ENCODE measurements around the gene GSN. TPM values are rescaled to one million over a fixed set of nuclear protein-coding genes. Genes with fewer than 3 reads are reported as not detected.

The GSN gene
- total RNA-seq, 1 donor from 2014 or later = 758 TPM

DNA sequence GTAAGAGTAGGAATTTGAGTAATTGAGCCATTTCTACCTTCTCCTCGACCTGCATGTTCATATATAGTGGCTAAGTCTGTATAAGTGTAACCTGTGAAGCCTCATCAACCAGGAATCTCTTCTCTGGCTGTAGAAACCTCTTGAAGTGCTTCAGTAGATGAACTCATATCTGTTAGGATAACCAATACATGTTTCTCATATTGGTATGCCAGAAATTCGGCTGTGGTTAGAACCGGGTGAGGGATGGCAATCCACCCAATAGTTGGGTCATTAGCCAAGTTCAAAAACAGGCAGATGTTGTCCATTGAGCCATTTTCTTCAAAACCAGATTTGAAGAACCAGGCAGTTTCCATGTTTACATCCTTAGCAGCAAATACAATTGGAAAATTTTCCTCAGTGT is 28.9 kb upstream of the GSN start:
- no peaks in the 10 kb centered on the region for H3K36me3 ChIP-seq
- no peak overlapping the region for H3K27ac ChIP-seq (replicated peaks)
- no peak overlapping the region for H3K4me3 ChIP-seq
- H3K27me3 ChIP-seq (ENCODE audit: low read depth) = no peaks in the 10 kb centered on the region
- peaks cover 3% of the 10 kb centered on the region for H3K9me3 ChIP-seq (replicated peaks)
- no peak for TF ChIP-seq CTCF (IDR thresholded peaks at IDR 0.05; ENCODE audit: borderline replicate concordance)
- no peak for DNase-seq
- no peaks in the 10 kb centered on the region for H3K4me1 ChIP-seq
- intact Hi-C loops (cut with micrococcal nuclease) = no loop called here

- H3K4me3 ChIP-seq = no peak overlapping the region
- no peaks in the 10 kb centered on the region for H3K4me1 ChIP-seq
- H3K27me3 ChIP-seq (ENCODE audit: low read depth) = no peaks in the 10 kb centered on the region
- DNase-seq = no peak
- intact Hi-C loops (cut with micrococcal nuclease) = no loop called here
- H3K9me3 ChIP-seq (replicated peaks) = peaks cover 10% of the 10 kb centered on the region
- H3K36me3 ChIP-seq = no peaks in the 10 kb centered on the region
- H3K27ac ChIP-seq (replicated peaks) = no peak overlapping the region
- TF ChIP-seq CTCF (IDR thresholded peaks at IDR 0.05; ENCODE audit: borderline replicate concordance) = no peak
Measured at GRCh38 chr9:121239851-121240250, 28.1 kb upstream of the GSN start.

DNA sequence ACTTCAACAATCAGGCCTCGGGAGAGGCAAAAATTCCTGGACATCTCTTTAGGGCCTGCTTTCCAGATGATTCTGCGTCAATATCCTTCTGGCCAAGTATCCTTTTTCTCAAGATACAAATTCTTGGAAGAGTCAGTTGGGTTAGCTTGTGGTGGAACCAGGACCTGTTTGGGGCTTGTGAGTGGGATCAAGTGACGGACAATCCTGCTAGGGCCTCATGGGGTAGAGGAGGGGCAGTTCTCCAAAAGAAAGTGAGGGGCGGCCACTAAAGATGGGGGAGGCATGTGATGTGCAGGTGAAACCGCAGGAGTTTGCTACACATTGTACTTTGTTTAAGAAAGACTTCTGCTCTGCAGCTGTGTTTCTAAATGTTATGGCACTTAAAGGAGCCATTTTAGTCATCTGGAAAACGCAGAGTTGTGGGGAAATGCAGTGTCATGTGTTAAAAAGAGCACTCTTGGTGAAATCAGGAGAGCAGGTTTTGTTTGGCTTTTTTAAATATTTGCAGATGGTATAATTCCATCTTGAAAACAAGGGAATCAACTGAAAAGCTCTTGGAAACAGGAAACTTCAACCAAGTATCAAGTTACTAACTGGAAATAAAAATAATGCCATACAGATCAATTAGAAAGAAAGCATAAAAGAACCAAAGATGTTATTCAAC is 27.4 kb upstream of the GSN start:
- DNase-seq = no peak
- TF ChIP-seq CTCF (IDR thresholded peaks at IDR 0.05; ENCODE audit: borderline replicate concordance) = no peak
- Histone ChIP-seq H3K9me3 (replicated peaks) (peaks cover 10% of the 10 kb centered on the region), H3K27ac (replicated peaks) (peak overlapping the region; percentile 6), H3K27me3 (ENCODE audit: low read depth) (no peaks in the 10 kb centered on the region), H3K4me1 (no peaks in the 10 kb centered on the region), H3K36me3 (no peaks in the 10 kb centered on the region), H3K4me3 (no peak overlapping the region)
- intact Hi-C loops (cut with micrococcal nuclease) = no loop called here

DNA sequence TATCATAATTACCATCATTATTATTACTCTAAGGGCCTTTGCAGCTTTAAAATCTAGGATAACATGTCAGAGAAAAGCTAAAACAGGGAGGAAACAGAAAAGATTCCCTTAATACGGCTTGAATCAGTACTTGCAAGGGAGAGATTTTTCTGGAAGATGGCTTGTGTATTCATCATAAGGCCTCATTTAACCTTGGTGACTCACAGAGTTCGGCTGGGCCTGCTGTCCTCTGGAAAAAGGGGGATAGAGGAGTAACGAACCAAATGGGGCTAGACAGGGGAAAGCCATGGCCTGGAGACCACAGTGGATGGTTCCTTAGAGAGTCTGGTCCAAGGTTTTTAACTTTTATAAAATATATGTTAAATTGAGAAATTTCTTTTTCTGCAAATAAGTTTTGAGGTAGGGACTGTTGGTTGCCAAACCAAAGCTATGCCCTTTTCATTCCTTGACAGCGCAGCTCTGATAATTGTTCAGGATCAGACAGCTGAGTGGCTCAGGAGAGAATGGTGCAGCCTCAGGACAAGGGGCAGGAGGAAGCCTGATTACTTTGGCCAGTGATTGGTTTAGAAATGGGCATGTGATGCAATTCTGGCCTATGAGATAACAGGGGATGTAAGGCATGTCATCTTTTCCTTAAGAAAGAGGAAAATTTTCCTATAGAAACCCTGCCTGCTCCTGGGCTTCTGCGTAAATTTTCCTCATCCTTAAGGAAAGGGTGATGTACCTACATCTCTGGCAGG is 25.6 kb upstream of the GSN start:
- intact Hi-C loops (cut with micrococcal nuclease) = no loop called here
- Histone ChIP-seq H3K4me3 (no peak overlapping the region), H3K9me3 (replicated peaks) (peaks cover 10% of the 10 kb centered on the region), H3K36me3 (no peaks in the 10 kb centered on the region), H3K27ac (replicated peaks) (peak overlapping the region; percentile 65), H3K4me1 (peaks cover 3% of the 10 kb centered on the region), H3K27me3 (ENCODE audit: low read depth) (no peaks in the 10 kb centered on the region)
- no peak for DNase-seq
- no peak for TF ChIP-seq CTCF (IDR thresholded peaks at IDR 0.05; ENCODE audit: borderline replicate concordance)

DNA sequence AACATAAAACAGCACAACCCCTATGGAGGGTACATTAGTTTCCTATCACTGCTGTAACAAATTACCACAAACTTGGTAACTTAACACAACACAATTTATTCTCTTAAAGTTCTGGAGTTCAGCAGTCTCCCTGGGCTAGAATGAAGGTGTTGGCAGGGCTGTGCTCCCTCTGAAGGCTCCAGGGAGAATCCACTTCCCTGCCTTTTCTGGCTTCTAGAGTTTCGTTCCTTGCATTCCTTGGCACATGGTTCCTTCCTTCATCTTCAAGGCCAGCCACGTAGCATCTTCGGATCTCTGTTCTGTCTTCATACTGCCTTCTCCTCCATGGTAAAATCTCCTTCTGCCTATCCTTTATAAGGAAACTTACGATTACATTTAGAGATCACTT is 25.0 kb upstream of the GSN start:
- no peaks in the 10 kb centered on the region for H3K36me3 ChIP-seq
- H3K4me1 ChIP-seq = peaks cover 4% of the 10 kb centered on the region
- TF ChIP-seq CTCF (IDR thresholded peaks at IDR 0.05; ENCODE audit: borderline replicate concordance) = no peak
- H3K4me3 ChIP-seq = no peak overlapping the region
- no peak for DNase-seq
- H3K27ac ChIP-seq (replicated peaks) = peak overlapping the region; percentile 65
- H3K27me3 ChIP-seq (ENCODE audit: low read depth) = no peaks in the 10 kb centered on the region
- H3K9me3 ChIP-seq (replicated peaks) = peaks cover 10% of the 10 kb centered on the region
- intact Hi-C loops (cut with micrococcal nuclease) = no loop called here
